Measurements from ENCODE around the gene C14orf39. TPM values are rescaled to one million over a fixed set of nuclear protein-coding genes. Genes with fewer than 3 reads are reported as not detected.

The C14orf39 gene
- total RNA-seq, 1 experiment from 2014 or later: 0.08 TPM

DNA sequence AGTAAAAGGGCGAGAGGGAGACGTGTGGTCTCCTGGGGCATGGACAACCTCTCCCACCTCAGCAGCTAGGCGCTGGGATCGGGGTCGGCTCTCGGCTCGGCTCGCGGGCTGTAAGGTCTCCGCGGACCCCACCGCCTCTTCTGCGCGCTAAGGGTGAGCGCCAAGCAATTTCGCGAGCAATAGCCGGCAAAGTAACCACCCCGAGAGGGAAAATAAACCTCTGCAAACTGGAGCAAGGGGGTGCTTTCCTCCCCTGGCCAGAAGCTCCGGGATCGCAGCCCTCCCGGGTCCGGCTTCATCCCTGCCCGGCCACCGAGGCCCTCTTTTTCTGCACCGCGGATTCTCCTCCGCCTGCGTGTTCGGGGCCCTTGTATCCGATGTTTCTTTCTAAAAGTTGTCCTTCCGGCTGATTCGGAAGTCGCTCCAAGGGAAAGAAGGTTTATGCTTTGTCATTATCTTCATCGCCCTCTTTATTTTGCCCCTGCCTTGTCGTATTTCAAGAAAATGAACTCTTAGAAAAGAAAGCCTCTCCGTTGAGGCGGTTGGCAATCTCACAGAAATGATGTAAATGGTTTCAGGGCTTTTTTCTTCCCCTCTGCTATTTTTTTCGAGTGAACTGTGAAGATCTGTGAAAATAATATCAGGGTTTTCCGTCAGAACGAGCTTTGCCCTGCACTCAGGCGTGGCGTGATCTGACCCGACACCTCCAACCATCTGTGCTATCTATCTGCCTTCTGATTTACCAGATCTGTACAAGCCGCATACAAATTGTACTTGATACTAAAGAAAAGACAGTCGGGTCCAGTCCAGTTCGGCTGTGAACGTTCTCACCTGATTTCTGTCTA lies 21.3 kb upstream of the C14orf39 start:
- ChIA-PET CTCF (no interaction called here), POLR2A (no interaction called here)
- no peaks in the 10 kb centered on the region for H3K9me3 ChIP-seq (ENCODE audit: control insufficient read depth, insufficient read depth, low read depth, low read length)
- H3K36me3 ChIP-seq (ENCODE audit: control insufficient read depth, insufficient read depth, low read length): no peaks in the 10 kb centered on the region
- TF ChIP-seq, protein P1, sequence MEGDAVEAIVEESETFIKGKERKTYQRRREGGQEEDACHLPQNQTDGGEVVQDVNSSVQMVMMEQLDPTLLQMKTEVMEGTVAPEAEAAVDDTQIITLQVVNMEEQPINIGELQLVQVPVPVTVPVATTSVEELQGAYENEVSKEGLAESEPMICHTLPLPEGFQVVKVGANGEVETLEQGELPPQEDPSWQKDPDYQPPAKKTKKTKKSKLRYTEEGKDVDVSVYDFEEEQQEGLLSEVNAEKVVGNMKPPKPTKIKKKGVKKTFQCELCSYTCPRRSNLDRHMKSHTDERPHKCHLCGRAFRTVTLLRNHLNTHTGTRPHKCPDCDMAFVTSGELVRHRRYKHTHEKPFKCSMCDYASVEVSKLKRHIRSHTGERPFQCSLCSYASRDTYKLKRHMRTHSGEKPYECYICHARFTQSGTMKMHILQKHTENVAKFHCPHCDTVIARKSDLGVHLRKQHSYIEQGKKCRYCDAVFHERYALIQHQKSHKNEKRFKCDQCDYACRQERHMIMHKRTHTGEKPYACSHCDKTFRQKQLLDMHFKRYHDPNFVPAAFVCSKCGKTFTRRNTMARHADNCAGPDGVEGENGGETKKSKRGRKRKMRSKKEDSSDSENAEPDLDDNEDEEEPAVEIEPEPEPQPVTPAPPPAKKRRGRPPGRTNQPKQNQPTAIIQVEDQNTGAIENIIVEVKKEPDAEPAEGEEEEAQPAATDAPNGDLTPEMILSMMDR (IDR thresholded peaks at IDR 0.05): no peak
- TF ChIP-seq, protein P2, sequence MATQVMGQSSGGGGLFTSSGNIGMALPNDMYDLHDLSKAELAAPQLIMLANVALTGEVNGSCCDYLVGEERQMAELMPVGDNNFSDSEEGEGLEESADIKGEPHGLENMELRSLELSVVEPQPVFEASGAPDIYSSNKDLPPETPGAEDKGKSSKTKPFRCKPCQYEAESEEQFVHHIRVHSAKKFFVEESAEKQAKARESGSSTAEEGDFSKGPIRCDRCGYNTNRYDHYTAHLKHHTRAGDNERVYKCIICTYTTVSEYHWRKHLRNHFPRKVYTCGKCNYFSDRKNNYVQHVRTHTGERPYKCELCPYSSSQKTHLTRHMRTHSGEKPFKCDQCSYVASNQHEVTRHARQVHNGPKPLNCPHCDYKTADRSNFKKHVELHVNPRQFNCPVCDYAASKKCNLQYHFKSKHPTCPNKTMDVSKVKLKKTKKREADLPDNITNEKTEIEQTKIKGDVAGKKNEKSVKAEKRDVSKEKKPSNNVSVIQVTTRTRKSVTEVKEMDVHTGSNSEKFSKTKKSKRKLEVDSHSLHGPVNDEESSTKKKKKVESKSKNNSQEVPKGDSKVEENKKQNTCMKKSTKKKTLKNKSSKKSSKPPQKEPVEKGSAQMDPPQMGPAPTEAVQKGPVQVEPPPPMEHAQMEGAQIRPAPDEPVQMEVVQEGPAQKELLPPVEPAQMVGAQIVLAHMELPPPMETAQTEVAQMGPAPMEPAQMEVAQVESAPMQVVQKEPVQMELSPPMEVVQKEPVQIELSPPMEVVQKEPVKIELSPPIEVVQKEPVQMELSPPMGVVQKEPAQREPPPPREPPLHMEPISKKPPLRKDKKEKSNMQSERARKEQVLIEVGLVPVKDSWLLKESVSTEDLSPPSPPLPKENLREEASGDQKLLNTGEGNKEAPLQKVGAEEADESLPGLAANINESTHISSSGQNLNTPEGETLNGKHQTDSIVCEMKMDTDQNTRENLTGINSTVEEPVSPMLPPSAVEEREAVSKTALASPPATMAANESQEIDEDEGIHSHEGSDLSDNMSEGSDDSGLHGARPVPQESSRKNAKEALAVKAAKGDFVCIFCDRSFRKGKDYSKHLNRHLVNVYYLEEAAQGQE (IDR thresholded peaks at IDR 0.05; ENCODE audit: insufficient read depth in 1 of 2, low read depth in 2 of 2, low read length in 1 of 2): no peak
- no peak overlapping the region for H3K4me3 ChIP-seq (ENCODE audit: low read depth in 2 of 2, low read length in 2 of 2)
- no TSS peak for BruUV-seq (replicated peaks)
- H3K4me1 ChIP-seq (ENCODE audit: control insufficient read depth, insufficient read depth, low read length): no peaks in the 10 kb centered on the region
- H3K27ac ChIP-seq (ENCODE audit: low read length): no peak overlapping the region
- in situ Hi-C loops (cut with HindIII; ENCODE audit: low pct_unique_long_range_greater_than_20kb, low sequenced_read_pairs) (no loop called here), intact Hi-C loops (cut with micrococcal nuclease; ENCODE audit: unreplicated experiment) (no loop called here)
- ATAC-seq (no peak), DNase-seq (ENCODE audit: low read depth, low spot score) (no peak)
- peaks cover 2% of the 10 kb centered on the region for H3K27me3 ChIP-seq (ENCODE audit: control insufficient read depth, insufficient read depth, low read length)

DNA sequence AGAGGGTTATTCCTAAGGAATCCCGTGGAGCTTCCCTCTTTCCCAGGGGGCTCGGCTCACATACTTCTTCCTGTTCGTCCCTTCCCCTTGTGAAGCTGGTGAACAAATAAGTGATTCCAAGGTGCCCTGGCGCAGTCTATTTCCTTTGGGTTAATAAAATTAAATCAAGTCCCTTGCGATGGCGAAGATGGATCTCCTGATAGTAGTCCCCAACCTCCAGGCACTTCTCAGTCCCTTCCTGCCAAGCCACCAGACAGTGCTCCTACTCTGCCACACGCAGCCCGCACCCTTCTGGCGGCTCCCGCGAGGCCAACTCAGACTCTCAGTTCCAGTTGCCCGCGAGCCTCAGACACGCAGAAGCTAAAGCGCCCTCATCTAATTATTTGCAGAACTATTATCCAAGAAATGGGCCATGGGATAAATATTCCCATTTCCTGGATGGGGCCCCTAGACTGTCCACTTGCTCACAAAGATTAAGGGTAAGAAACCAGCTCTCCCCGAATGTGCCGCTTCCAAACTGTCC lies 20.7 kb upstream of the C14orf39 start:
- Histone ChIP-seq H3K4me1 (ENCODE audit: control insufficient read depth, insufficient read depth, low read length) (no peaks in the 10 kb centered on the region), H3K36me3 (ENCODE audit: control insufficient read depth, insufficient read depth, low read length) (no peaks in the 10 kb centered on the region), H3K27ac (ENCODE audit: low read length) (no peak overlapping the region), H3K9me3 (ENCODE audit: control insufficient read depth, insufficient read depth, low read depth, low read length) (no peaks in the 10 kb centered on the region), H3K27me3 (ENCODE audit: control insufficient read depth, insufficient read depth, low read length) (peaks cover 2% of the 10 kb centered on the region), H3K4me3 (ENCODE audit: low read depth in 2 of 2, low read length in 2 of 2) (no peak overlapping the region)
- in situ Hi-C loops (cut with HindIII; ENCODE audit: low pct_unique_long_range_greater_than_20kb, low sequenced_read_pairs) (no loop called here), intact Hi-C loops (cut with micrococcal nuclease; ENCODE audit: unreplicated experiment) (no loop called here)
- ATAC-seq (no peak), DNase-seq (ENCODE audit: low read depth, low spot score) (no peak)
- TF ChIP-seq, protein P1 (IDR thresholded peaks at IDR 0.05): no peak
- TF ChIP-seq POLR2AphosphoS5 (IDR thresholded peaks at IDR 0.05; ENCODE audit: low read depth, low read length) (no peak), SIN3A (IDR thresholded peaks at IDR 0.05; ENCODE audit: borderline replicate concordance, insufficient read depth, low read depth, low read length) (no peak), TCF7L2 (IDR thresholded peaks at IDR 0.05; ENCODE audit: low read depth, low read length) (no peak)
- TF ChIP-seq, protein P2 (IDR thresholded peaks at IDR 0.05; ENCODE audit: insufficient read depth in 1 of 2, low read depth in 2 of 2, low read length in 1 of 2): no peak
- ChIA-PET CTCF (no interaction called here), POLR2A (no interaction called here)
- no TSS peak for BruUV-seq (replicated peaks)
